Trophoblast cell (in vitro differentiated cells and primary cell): ENCODE measurements around the gene IFITM10.

Experiments
- DNase-seq, 2 donors: peaks; one replicate each; pipeline ENCODE4 v3.0.0-alpha.2; 2016
- H2AFZ ChIP-seq: 2 replicates; pipeline ENCODE4 v1.6.1; 2013; ENCODE audit warnings: low read length, moderate library complexity, mild to moderate bottlenecking; ENCODE audit not compliant: insufficient read depth, poor library complexity
- H2AK5ac ChIP-seq: 2 replicates; pipeline ENCODE4 v1.6.1; 2013; ENCODE audit warnings: mild to moderate bottlenecking, low read length
- H2BK120ac ChIP-seq: 2 replicates; pipeline ENCODE4 v1.6.1; 2013; ENCODE audit warnings: low read length, mild to moderate bottlenecking, moderate library complexity; ENCODE audit not compliant: insufficient read depth, poor library complexity
- H2BK12ac ChIP-seq: 2 replicates; pipeline ENCODE4 v1.6.1; 2013; ENCODE audit warnings: mild to moderate bottlenecking, low read length, moderate library complexity
- H2BK5ac ChIP-seq: 2 replicates; pipeline ENCODE4 v1.6.1; 2013; ENCODE audit warnings: low read length, low read depth, moderate library complexity, mild to moderate bottlenecking; ENCODE audit not compliant: poor library complexity
- H3K14ac ChIP-seq: 2 replicates; pipeline ENCODE4 v1.6.1; 2013; ENCODE audit warnings: mild to moderate bottlenecking, low read length
- H3K18ac ChIP-seq: 2 replicates; pipeline ENCODE4 v1.6.1; 2013; ENCODE audit warnings: mild to moderate bottlenecking, low read length
- H3K23ac ChIP-seq: 2 replicates; pipeline ENCODE4 v1.6.1; 2013; ENCODE audit warnings: low read length
- H3K27ac ChIP-seq: 2 replicates; pipeline ENCODE4 v1.5.1; 2013; ENCODE audit warnings: low read depth, mild to moderate bottlenecking, inconsistent platforms, low read length, moderate library complexity
- H3K27me3 ChIP-seq: 2 replicates; pipeline ENCODE4 v1.6.1; 2013; ENCODE audit warnings: inconsistent platforms, mild to moderate bottlenecking, low read length, moderate library complexity; ENCODE audit not compliant: insufficient read depth
- H3K36me3 ChIP-seq, 2 experiments: 1 replicate in 1 of 2; 2 replicates in 1 of 2; pipeline ENCODE4 v1.6.1; 2013; ENCODE audit warnings: low read length in 2 of 2, mild to moderate bottlenecking in 2 of 2, moderate library complexity in 1 of 2; ENCODE audit not compliant: insufficient read depth in 2 of 2, control insufficient read depth in 1 of 2
- H3K4ac ChIP-seq: 2 replicates; pipeline ENCODE4 v1.6.1; 2013; ENCODE audit warnings: low read depth, mild to moderate bottlenecking, low read length, moderate library complexity
- H3K4me1 ChIP-seq, 2 experiments: 1 replicate in 1 of 2; 2 replicates in 1 of 2; pipeline ENCODE4 v1.6.1; 2013; ENCODE audit warnings: low read length in 2 of 2, mild to moderate bottlenecking in 2 of 2, moderate library complexity in 1 of 2; ENCODE audit not compliant: insufficient read depth in 2 of 2, control insufficient read depth in 1 of 2
- H3K4me2 ChIP-seq: 2 replicates; pipeline ENCODE4 v1.6.1; 2013; ENCODE audit warnings: inconsistent platforms, mild to moderate bottlenecking, low read length, moderate library complexity
- H3K4me3 ChIP-seq: 2 replicates; pipeline ENCODE4 v1.5.1; 2013; ENCODE audit warnings: mild to moderate bottlenecking, low read depth, low read length, inconsistent platforms
- H3K79me1 ChIP-seq: one replicate; pipeline ENCODE4 v1.6.1; 2013; ENCODE audit warnings: low read length
- H3K79me2 ChIP-seq: 2 replicates; pipeline ENCODE4 v1.6.1; 2013; ENCODE audit warnings: low read length, mild to moderate bottlenecking; ENCODE audit not compliant: control insufficient read depth, insufficient read depth, poor library complexity
- H3K9ac ChIP-seq: 2 replicates; pipeline ENCODE4 v1.6.1; 2013; ENCODE audit warnings: mild to moderate bottlenecking, low read length
- H3K9me3 ChIP-seq: 2 replicates; pipeline ENCODE4 v1.6.1; 2013; ENCODE audit warnings: low read depth, mild to moderate bottlenecking, control low read depth, inconsistent platforms, low read length; ENCODE audit not compliant: insufficient read depth
- H4K12ac ChIP-seq: 2 replicates; pipeline ENCODE4 v1.6.1; 2013; ENCODE audit warnings: low read depth, mild to moderate bottlenecking, low read length, moderate library complexity
- H4K8ac ChIP-seq: 2 replicates; pipeline ENCODE4 v1.6.1; 2013; ENCODE audit warnings: low read depth, mild to moderate bottlenecking, low read length, moderate library complexity
- H4K91ac ChIP-seq: one replicate; pipeline ENCODE4 v1.6.1; 2013; ENCODE audit warnings: low read depth, mild to moderate bottlenecking, low read length, moderate library complexity
- WGBS: extraction: QIAGEN DNeasy Blood & Tissue Kit; methylation state at CpG from one replicate; pipeline ENCODE4 v1.1.7; 2013; ENCODE audit warnings: missing lambda C conversion rate; ENCODE audit not compliant: insufficient read length, insufficient coverage; ENCODE audit errors: extremely low coverage; 5-methylcytosine and 5-hydroxymethylcytosine counted together

The IFITM10 gene

GRCh38 chr11:1702506-1702905 is 47.9 kb downstream of the IFITM10 start:
- H3K4me3 ChIP-seq, result no peak overlapping the region
- H3K14ac ChIP-seq, result no peak overlapping the region
- no peaks in the 10 kb centered on the region for H3K27me3 ChIP-seq
- no peak overlapping the region for H3K4ac ChIP-seq
- H3K9ac ChIP-seq, result no peak overlapping the region
- no peak overlapping the region for H2BK5ac ChIP-seq
- no peak overlapping the region for H2BK120ac ChIP-seq
- H4K12ac ChIP-seq, result no peak overlapping the region
- no peak overlapping the region for H2AFZ ChIP-seq
- H4K91ac ChIP-seq, result no peak overlapping the region
- no peak overlapping the region for H3K23ac ChIP-seq
- no peak overlapping the region for H2BK12ac ChIP-seq
- H3K18ac ChIP-seq, result no peak overlapping the region
- no CpG with 5 or more reads among the region's 10 CpGs for WGBS
- H3K79me2 ChIP-seq, result no peaks in the 10 kb centered on the region
- no peak overlapping the region for H2AK5ac ChIP-seq
- no peaks in the 10 kb centered on the region for H3K79me1 ChIP-seq
- H3K27ac ChIP-seq, result no peak overlapping the region
- peaks cover 3% of the 10 kb centered on the region in 2 experiments for H3K4me1 ChIP-seq
- DNase-seq, result no peak
- no peak overlapping the region for H3K4me2 ChIP-seq
- no peaks in the 10 kb centered on the region for H3K9me3 ChIP-seq
- H4K8ac ChIP-seq, result no peak overlapping the region
- H3K36me3 ChIP-seq, result no peaks in the 10 kb centered on the region

- Histone ChIP-seq H2BK120ac (no peak overlapping the region), H4K8ac (no peak overlapping the region), H3K27me3 (no peaks in the 10 kb centered on the region), H3K4me1 (peaks cover 3% of the 10 kb centered on the region in 2 experiments), H3K79me1 (no peaks in the 10 kb centered on the region), H2AK5ac (no peak overlapping the region), H3K4me2 (no peak overlapping the region), H2AFZ (no peak overlapping the region), H4K12ac (no peak overlapping the region), H3K9ac (no peak overlapping the region), H3K23ac (no peak overlapping the region), H4K91ac (no peak overlapping the region), H3K4me3 (no peak overlapping the region), H2BK12ac (no peak overlapping the region), H3K36me3 (no peaks in the 10 kb centered on the region), H3K4ac (no peak overlapping the region), H3K14ac (no peak overlapping the region), H3K9me3 (no peaks in the 10 kb centered on the region), H3K18ac (no peak overlapping the region), H3K79me2 (no peaks in the 10 kb centered on the region), H3K27ac (no peak overlapping the region), H2BK5ac (no peak overlapping the region)
- no CpG with 5 or more reads among the region's 10 CpGs for WGBS
- no peak for DNase-seq
Measured at GRCh38 chr11:1701091-1701807, 49.1 kb downstream of the IFITM10 start.

- no peaks in the 10 kb centered on the region for H3K4me1 ChIP-seq
- H3K18ac ChIP-seq, result no peak overlapping the region
- no peak overlapping the region for H3K4me2 ChIP-seq
- H3K27ac ChIP-seq, result no peak overlapping the region
- H2BK12ac ChIP-seq, result no peak overlapping the region
- no peak overlapping the region for H4K12ac ChIP-seq
- no peak overlapping the region for H3K4ac ChIP-seq
- H3K79me2 ChIP-seq, result no peaks in the 10 kb centered on the region
- no peak overlapping the region for H3K4me3 ChIP-seq
- no peak overlapping the region for H3K9ac ChIP-seq
- H4K8ac ChIP-seq, result no peak overlapping the region
- H4K91ac ChIP-seq, result no peak overlapping the region
- no peak overlapping the region for H3K23ac ChIP-seq
- H3K27me3 ChIP-seq, result no peaks in the 10 kb centered on the region
- H2BK5ac ChIP-seq, result no peak overlapping the region
- no peak overlapping the region for H2AK5ac ChIP-seq
- H3K14ac ChIP-seq, result no peak overlapping the region
- no peaks in the 10 kb centered on the region for H3K79me1 ChIP-seq
- peaks cover 2% of the 10 kb centered on the region for H3K9me3 ChIP-seq
- no peak for DNase-seq
- H2AFZ ChIP-seq, result no peak overlapping the region
- H2BK120ac ChIP-seq, result no peak overlapping the region
- no CpG with 5 or more reads among the region's 5 CpGs for WGBS
- no peaks in the 10 kb centered on the region for H3K36me3 ChIP-seq
Measured at GRCh38 chr11:1699771-1700170, 50.6 kb downstream of the IFITM10 start.

DNA sequence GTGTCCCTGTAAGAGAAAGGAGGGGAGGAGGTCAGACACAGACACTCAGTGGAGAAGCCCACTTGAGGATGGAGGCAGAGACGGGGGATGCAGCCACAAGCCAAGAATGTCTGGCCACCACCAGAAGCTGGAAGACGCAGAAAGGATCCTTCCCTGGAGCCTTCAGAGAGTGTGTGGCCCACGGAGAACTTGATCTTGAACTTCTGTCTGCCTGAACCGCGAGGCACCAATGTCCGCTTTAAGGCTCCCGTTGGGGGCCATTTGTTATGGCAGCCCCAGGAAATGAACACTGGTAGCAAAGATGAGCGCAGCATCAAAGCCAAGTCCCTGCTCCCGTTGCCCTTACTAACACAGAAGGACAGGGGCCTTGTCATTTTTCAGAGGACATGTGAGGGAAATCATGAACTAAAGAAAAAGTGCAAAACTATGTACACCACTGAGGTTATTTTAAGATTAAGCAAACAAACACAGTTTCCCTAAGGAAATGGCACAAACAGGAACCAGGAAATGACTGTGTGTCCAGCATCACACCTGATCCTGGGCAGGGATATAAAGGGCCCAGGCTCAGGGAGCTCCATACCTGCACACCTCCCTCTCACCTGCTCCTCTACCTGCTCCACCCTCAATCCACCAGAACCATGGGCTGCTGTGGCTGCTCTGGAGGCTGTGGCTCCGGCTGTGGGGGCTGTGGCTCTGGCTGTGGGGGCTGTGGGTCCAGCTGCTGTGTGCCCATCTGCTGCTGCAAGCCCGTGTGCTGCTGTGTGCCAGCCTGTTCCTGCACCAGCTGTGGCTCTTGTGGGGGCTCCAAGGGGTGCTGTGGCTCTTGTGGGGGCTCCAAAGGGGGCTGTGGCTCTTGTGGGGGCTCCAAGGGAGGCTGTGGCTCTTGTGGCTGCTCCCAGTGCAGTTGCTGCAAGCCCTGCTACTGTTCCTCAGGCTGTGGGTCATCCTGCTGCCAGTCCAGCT is 53.5 kb downstream of the IFITM10 start, which contains the start of gene KRTAP5-6:
TSS of gene KRTAP5-6 (plus strand) at position 588 of the 963 bp plus-strand sequence. CDS start at position 639, 51 bp downstream.
- Histone ChIP-seq H3K4me2 (no peak within 1 kb of the TSS), H3K18ac (no peak within 1 kb of the TSS), H3K79me2 (no peaks in the 10 kb centered on the region), H3K27ac (no peak within 1 kb of the TSS), H4K8ac (no peak within 1 kb of the TSS), H4K12ac (no peak within 1 kb of the TSS), H2AFZ (no peak within 1 kb of the TSS), H2AK5ac (no peak within 1 kb of the TSS), H2BK120ac (no peak within 1 kb of the TSS), H3K23ac (no peak within 1 kb of the TSS), H3K4me1 (peaks cover 5 to 6% of the 10 kb centered on the region in 2 experiments), H3K14ac (no peak within 1 kb of the TSS), H3K4ac (no peak within 1 kb of the TSS), H2BK5ac (no peak within 1 kb of the TSS), H2BK12ac (no peak within 1 kb of the TSS), H3K4me3 (no peak within 1 kb of the TSS), H3K27me3 (no peaks in the 10 kb centered on the region), H3K9me3 (peaks cover 2% of the 10 kb centered on the region), H3K9ac (no peak within 1 kb of the TSS), H3K36me3 (no peaks in the 10 kb centered on the region), H3K79me1 (peaks cover 3% of the 10 kb centered on the region), H4K91ac (no peak within 1 kb of the TSS)
- WGBS, result no CpG with 5 or more reads among the region's 11 CpGs
- no peak for DNase-seq
